Measurements from ENCODE around the gene C2orf69.

DNA sequence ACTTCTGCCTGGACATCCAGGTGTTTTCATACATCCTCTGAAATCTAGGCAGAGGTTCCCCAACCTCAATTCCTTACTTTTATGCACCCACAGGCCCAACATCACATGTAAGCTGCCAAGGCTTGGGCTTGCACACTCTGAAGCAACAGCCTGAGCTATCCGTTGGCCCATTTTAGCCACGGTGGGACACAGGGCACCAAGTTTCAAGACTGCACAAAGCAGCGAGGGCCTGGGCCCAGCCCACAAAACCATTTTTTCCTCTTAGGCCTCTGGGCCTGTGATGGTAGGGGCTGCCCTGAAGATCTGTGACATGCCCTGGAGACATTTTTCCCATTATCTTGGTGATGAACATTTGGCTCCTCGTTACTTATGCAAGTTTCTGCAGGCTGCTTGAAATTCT lies 5.9 kb downstream of the C2orf69 start:
- TF ChIP-seq FOXM1 (IDR thresholded peaks at IDR 0.05; ENCODE audit: borderline replicate concordance) = no peak
- TF ChIP-seq SP1 (IDR thresholded peaks at IDR 0.05) = no peak
- TF ChIP-seq FOXA1 (IDR thresholded peaks at IDR 0.05) = no peak
- TF ChIP-seq L3MBTL2 (conservative IDR thresholded peaks at IDR 0.05) = no peak
- no peak for TF ChIP-seq ELF4 (IDR thresholded peaks at IDR 0.05)
- TF ChIP-seq SUZ12 (IDR thresholded peaks at IDR 0.05) = no peak
- TF ChIP-seq FOXK2 (IDR thresholded peaks at IDR 0.05) = no peak
- TF ChIP-seq BHLHE40 (IDR thresholded peaks at IDR 0.05; ENCODE audit: borderline replicate concordance) = no peak
- no peak for TF ChIP-seq ZNF384 (IDR thresholded peaks at IDR 0.05)
- no peak for TF ChIP-seq HDGF (IDR thresholded peaks at IDR 0.05; ENCODE audit: borderline replicate concordance)
- TF ChIP-seq, protein P1, sequence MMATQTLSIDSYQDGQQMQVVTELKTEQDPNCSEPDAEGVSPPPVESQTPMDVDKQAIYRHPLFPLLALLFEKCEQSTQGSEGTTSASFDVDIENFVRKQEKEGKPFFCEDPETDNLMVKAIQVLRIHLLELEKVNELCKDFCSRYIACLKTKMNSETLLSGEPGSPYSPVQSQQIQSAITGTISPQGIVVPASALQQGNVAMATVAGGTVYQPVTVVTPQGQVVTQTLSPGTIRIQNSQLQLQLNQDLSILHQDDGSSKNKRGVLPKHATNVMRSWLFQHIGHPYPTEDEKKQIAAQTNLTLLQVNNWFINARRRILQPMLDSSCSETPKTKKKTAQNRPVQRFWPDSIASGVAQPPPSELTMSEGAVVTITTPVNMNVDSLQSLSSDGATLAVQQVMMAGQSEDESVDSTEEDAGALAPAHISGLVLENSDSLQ (IDR thresholded peaks at IDR 0.05) = no peak
